Glutamatergic neuron (in vitro differentiated cells): ENCODE results near the gene EXOSC2. TPM values are rescaled to one million over a fixed set of nuclear protein-coding genes. Genes with fewer than 3 reads are reported as not detected.
A peak's percentile ranks its signal among the peaks of the same experiment; 100 is the strongest.

Experiments
- DNase-seq: peaks from one replicate; pipeline ENCODE4 v3.0.0; 2022
- H3K27ac Mint-ChIP-seq: one replicate; pipeline ENCODE4 v1.8.0; 2020; ENCODE audit warnings: mild to moderate bottlenecking, mixed read lengths, inconsistent platforms; ENCODE audit not compliant: unreplicated experiment
- H3K27me3 Mint-ChIP-seq: one replicate; pipeline ENCODE4 v1.8.0; 2020; ENCODE audit warnings: mild to moderate bottlenecking, moderate library complexity, mixed read lengths, inconsistent platforms; ENCODE audit not compliant: unreplicated experiment
- H3K36me3 Mint-ChIP-seq: one replicate; pipeline ENCODE4 v1.8.0; 2020; ENCODE audit warnings: mild to moderate bottlenecking, mixed read lengths, inconsistent platforms; ENCODE audit not compliant: unreplicated experiment
- H3K4me1 Mint-ChIP-seq: one replicate; pipeline ENCODE4 v1.8.0; 2020; ENCODE audit warnings: mild to moderate bottlenecking, low read depth, mixed read lengths, inconsistent platforms; ENCODE audit not compliant: unreplicated experiment
- H3K4me3 Mint-ChIP-seq: one replicate; pipeline ENCODE4 v1.8.0; 2020; ENCODE audit warnings: mild to moderate bottlenecking, mixed read lengths, inconsistent platforms; ENCODE audit not compliant: unreplicated experiment
- H3K9me3 Mint-ChIP-seq: one replicate; pipeline ENCODE4 v1.8.0; 2020; ENCODE audit warnings: mild to moderate bottlenecking, moderate library complexity, mixed read lengths, inconsistent platforms; ENCODE audit not compliant: unreplicated experiment
- CTCF ChIP-seq: fragments of 200-600 bp; sonication (generic); IDR thresholded peaks from one replicate; pipeline ENCODE4 v1.5.0; 2021; ENCODE audit not compliant: partially characterized antibody, unreplicated experiment
- total RNA-seq: library from RNA; stranded (reverse); fragmentation: NEBNext Ultra II Directional; extraction: Animal tissue kit (Norgen Biotek cat#: 25700); gene quantifications from one replicate; pipeline ENCODE4 v1.2.1, GENCODE V29; 2021; ENCODE audit not compliant: unreplicated experiment

Gene EXOSC2
- total RNA-seq, 1 donor from 2014 or later, result 43.3 TPM

- peaks cover 1% of the 10 kb centered on the region for H3K9me3 Mint-ChIP-seq
- no peak for TF ChIP-seq CTCF
- peak overlapping the region; percentile 52 for H3K4me3 Mint-ChIP-seq
- peaks cover 2% of the 10 kb centered on the region for H3K27me3 Mint-ChIP-seq
- peaks cover 19% of the 10 kb centered on the region for H3K4me1 Mint-ChIP-seq
- no peak for DNase-seq
- peak overlapping the region; percentile 48 for H3K27ac Mint-ChIP-seq
- no peaks in the 10 kb centered on the region for H3K36me3 Mint-ChIP-seq
These were observed 17.9 kb downstream of the EXOSC2 start for GRCh38 chr9:130711469-130711868.

- Mint-ChIP-seq H3K27me3 (peaks cover 2% of the 10 kb centered on the region), H3K4me1 (peaks cover 19% of the 10 kb centered on the region), H3K27ac (peak overlapping the region; percentile 80), H3K36me3 (no peaks in the 10 kb centered on the region), H3K9me3 (peaks cover 1% of the 10 kb centered on the region), H3K4me3 (peak overlapping the region; percentile 93)
- peak; percentile 96 for DNase-seq
- TF ChIP-seq CTCF, result no peak
These were observed 19.1 kb downstream of the EXOSC2 start for GRCh38 chr9:130712564-130713285.

GRCh38 chr9:130713286-130713960 is 19.8 kb downstream of the EXOSC2 start:
- TF ChIP-seq CTCF, result peak; percentile 8
- Mint-ChIP-seq H3K27me3 (peaks cover 2% of the 10 kb centered on the region), H3K27ac (peak overlapping the region; percentile 88), H3K4me3 (peak overlapping the region; percentile 93), H3K4me1 (peaks cover 19% of the 10 kb centered on the region), H3K9me3 (peaks cover 1% of the 10 kb centered on the region), H3K36me3 (no peaks in the 10 kb centered on the region)
- DNase-seq, result peak; percentile 22

GRCh38 chr9:130714586-130715110 is 21.1 kb downstream of the EXOSC2 start:
- no peak for TF ChIP-seq CTCF
- peaks cover 21% of the 10 kb centered on the region for H3K4me1 Mint-ChIP-seq
- no peak overlapping the region for H3K27ac Mint-ChIP-seq
- no peaks in the 10 kb centered on the region for H3K36me3 Mint-ChIP-seq
- no peak for DNase-seq
- peaks cover 2% of the 10 kb centered on the region for H3K27me3 Mint-ChIP-seq
- no peaks in the 10 kb centered on the region for H3K9me3 Mint-ChIP-seq
- peak overlapping the region; percentile 93 for H3K4me3 Mint-ChIP-seq

- Mint-ChIP-seq H3K4me1 (peaks cover 22% of the 10 kb centered on the region), H3K4me3 (peak overlapping the region; percentile 93), H3K9me3 (no peaks in the 10 kb centered on the region), H3K27ac (no peak overlapping the region), H3K36me3 (no peaks in the 10 kb centered on the region), H3K27me3 (peaks cover 2% of the 10 kb centered on the region)
- no peak for TF ChIP-seq CTCF
- no peak for DNase-seq
These were observed 21.7 kb downstream of the EXOSC2 start for GRCh38 chr9:130715270-130715669.
